Measurements from ENCODE around the gene SLC20A1.
A peak's percentile ranks its signal among the peaks of the same experiment; 100 is the strongest.
"Not testable (repeated sequence)": the region's sequence is repeated elsewhere in the genome, so short reads cannot be mapped to it uniquely, and the experiment has no call there.

SLC20A1 gene

GRCh38 chr2:112694182-112694581 is 48.4 kb downstream of the SLC20A1 start:
- 95 to 97% methylated on average over 9 to 11 of the region's 12 CpGs for WGBS, 2 experiments (ENCODE audit: insufficient coverage in 2 of 2)
- no peaks in the 10 kb centered on the region for H3K9me3 ChIP-seq (ENCODE audit: control insufficient read depth, low read length)
- H3K4me1 ChIP-seq (ENCODE audit: control insufficient read depth, insufficient read depth, low read length, poor library complexity, severe bottlenecking): peaks cover 14% of the 10 kb centered on the region
- H3K27ac ChIP-seq (ENCODE audit: low read depth, low read length, severe bottlenecking): no peak overlapping the region
- H3K4me3 ChIP-seq (ENCODE audit: extremely low read depth, insufficient read depth, low read length, poor library complexity, severe bottlenecking): no peak overlapping the region
- no peaks in the 10 kb centered on the region for H3K36me3 ChIP-seq (ENCODE audit: control insufficient read depth, insufficient read depth, low read length)

GRCh38 chr2:112698834-112699515 is 53.2 kb downstream of the SLC20A1 start:
- 90 to 100% methylated on average over 2 of the region's 3 CpGs for WGBS, 2 experiments (ENCODE audit: insufficient coverage in 2 of 2)

GRCh38 chr2:112699984-112700667 is 54.4 kb downstream of the SLC20A1 start:
- 100% methylated on average over 1 of the region's 3 CpGs for WGBS, 2 experiments (ENCODE audit: insufficient coverage in 2 of 2)
- Histone ChIP-seq H3K27ac (ENCODE audit: low read depth, low read length, severe bottlenecking) (no peak overlapping the region), H3K9me3 (ENCODE audit: control insufficient read depth, low read length) (no peaks in the 10 kb centered on the region), H3K4me3 (ENCODE audit: extremely low read depth, insufficient read depth, low read length, poor library complexity, severe bottlenecking) (no peak overlapping the region), H3K36me3 (ENCODE audit: control insufficient read depth, insufficient read depth, low read length) (no peaks in the 10 kb centered on the region), H3K4me1 (ENCODE audit: control insufficient read depth, insufficient read depth, low read length, poor library complexity, severe bottlenecking) (no peaks in the 10 kb centered on the region)

More at GRCh38 chr2:112698834-112699515, 53.2 kb downstream of the SLC20A1 start:
- Histone ChIP-seq H3K27ac (ENCODE audit: low read depth, low read length, severe bottlenecking) (no peak overlapping the region), H3K9me3 (ENCODE audit: control insufficient read depth, low read length) (no peaks in the 10 kb centered on the region), H3K4me3 (ENCODE audit: extremely low read depth, insufficient read depth, low read length, poor library complexity, severe bottlenecking) (no peak overlapping the region), H3K36me3 (ENCODE audit: control insufficient read depth, insufficient read depth, low read length) (no peaks in the 10 kb centered on the region), H3K4me1 (ENCODE audit: control insufficient read depth, insufficient read depth, low read length, poor library complexity, severe bottlenecking) (no peaks in the 10 kb centered on the region)

GRCh38 chr2:112701052-112701451 is 55.3 kb downstream of the SLC20A1 start:
- WGBS, 2 experiments (ENCODE audit: insufficient coverage in 2 of 2): 98 to 100% methylated on average over 1 to 6 of the region's 8 CpGs

GRCh38 chr2:112703684-112704083 is 57.9 kb downstream of the SLC20A1 start:
- Histone ChIP-seq H3K36me3 (ENCODE audit: control insufficient read depth, insufficient read depth, low read length) (no peaks in the 10 kb centered on the region), H3K4me3 (ENCODE audit: extremely low read depth, insufficient read depth, low read length, poor library complexity, severe bottlenecking) (no peak overlapping the region), H3K9me3 (ENCODE audit: control insufficient read depth, low read length) (no peaks in the 10 kb centered on the region), H3K4me1 (ENCODE audit: control insufficient read depth, insufficient read depth, low read length, poor library complexity, severe bottlenecking) (peaks cover 21% of the 10 kb centered on the region), H3K27ac (ENCODE audit: low read depth, low read length, severe bottlenecking) (no peak overlapping the region)
- WGBS, 2 experiments (ENCODE audit: insufficient coverage in 2 of 2): 73% methylated on average over 1 of the region's 2 CpGs; no CpG with 5 or more reads in 1 of the 2 experiments

More at GRCh38 chr2:112701052-112701451, 55.3 kb downstream of the SLC20A1 start:
- Histone ChIP-seq H3K9me3 (ENCODE audit: control insufficient read depth, low read length) (no peaks in the 10 kb centered on the region), H3K4me1 (ENCODE audit: control insufficient read depth, insufficient read depth, low read length, poor library complexity, severe bottlenecking) (peaks cover 5% of the 10 kb centered on the region), H3K36me3 (ENCODE audit: control insufficient read depth, insufficient read depth, low read length) (no peaks in the 10 kb centered on the region), H3K27ac (ENCODE audit: low read depth, low read length, severe bottlenecking) (no peak overlapping the region), H3K4me3 (ENCODE audit: extremely low read depth, insufficient read depth, low read length, poor library complexity, severe bottlenecking) (no peak overlapping the region)

- Histone ChIP-seq H3K4me3 (ENCODE audit: extremely low read depth, insufficient read depth, low read length, poor library complexity, severe bottlenecking) (no peak overlapping the region), H3K4me1 (ENCODE audit: control insufficient read depth, insufficient read depth, low read length, poor library complexity, severe bottlenecking) (peaks cover 21% of the 10 kb centered on the region), H3K36me3 (ENCODE audit: control insufficient read depth, insufficient read depth, low read length) (no peaks in the 10 kb centered on the region), H3K9me3 (ENCODE audit: control insufficient read depth, low read length) (no peaks in the 10 kb centered on the region), H3K27ac (ENCODE audit: low read depth, low read length, severe bottlenecking) (no peak overlapping the region)
- WGBS, 2 experiments (ENCODE audit: insufficient coverage in 2 of 2): 95% methylated on average over 4 of the region's 4 CpGs
These were observed 59.8 kb downstream of the SLC20A1 start for GRCh38 chr2:112705575-112705974.

- Histone ChIP-seq H3K4me3 (ENCODE audit: extremely low read depth, insufficient read depth, low read length, poor library complexity, severe bottlenecking) (no peak overlapping the region), H3K4me1 (ENCODE audit: control insufficient read depth, insufficient read depth, low read length, poor library complexity, severe bottlenecking) (peaks cover 21% of the 10 kb centered on the region), H3K27ac (ENCODE audit: low read depth, low read length, severe bottlenecking) (peak overlapping the region; percentile 64), H3K36me3 (ENCODE audit: control insufficient read depth, insufficient read depth, low read length) (no peaks in the 10 kb centered on the region), H3K9me3 (ENCODE audit: control insufficient read depth, low read length) (no peaks in the 10 kb centered on the region)
- WGBS, 2 experiments (ENCODE audit: insufficient coverage in 2 of 2): 59 to 88% methylated on average over 1 to 3 of the region's 5 CpGs
These were observed 60.5 kb downstream of the SLC20A1 start for GRCh38 chr2:112706170-112706664.

- 85 to 95% methylated on average over 5 to 7 of the region's 9 CpGs for WGBS, 2 experiments (ENCODE audit: insufficient coverage in 2 of 2)
- not testable (repeated sequence) for H3K9me3 ChIP-seq (ENCODE audit: control insufficient read depth, low read length); H3K27ac ChIP-seq (ENCODE audit: low read depth, low read length, severe bottlenecking)
These were observed 61.2 kb downstream of the SLC20A1 start for GRCh38 chr2:112706947-112707346.

GRCh38 chr2:112708968-112709367 is 63.2 kb downstream of the SLC20A1 start:
- Histone ChIP-seq H3K4me1 (ENCODE audit: control insufficient read depth, insufficient read depth, low read length, poor library complexity, severe bottlenecking) (peaks cover 33% of the 10 kb centered on the region), H3K36me3 (ENCODE audit: control insufficient read depth, insufficient read depth, low read length) (no peaks in the 10 kb centered on the region), H3K9me3 (ENCODE audit: control insufficient read depth, low read length) (no peaks in the 10 kb centered on the region), H3K4me3 (ENCODE audit: extremely low read depth, insufficient read depth, low read length, poor library complexity, severe bottlenecking) (no peak overlapping the region), H3K27ac (ENCODE audit: low read depth, low read length, severe bottlenecking) (no peak overlapping the region)
- 73 to 76% methylated on average over 7 to 9 of the region's 10 CpGs for WGBS, 2 experiments (ENCODE audit: insufficient coverage in 2 of 2)

More at GRCh38 chr2:112706947-112707346, 61.2 kb downstream of the SLC20A1 start:
- H3K4me3 ChIP-seq (ENCODE audit: extremely low read depth, insufficient read depth, low read length, poor library complexity, severe bottlenecking); H3K36me3 ChIP-seq (ENCODE audit: control insufficient read depth, insufficient read depth, low read length): not testable (repeated sequence)
- H3K4me1 ChIP-seq (ENCODE audit: control insufficient read depth, insufficient read depth, low read length, poor library complexity, severe bottlenecking): peaks cover 21% of the 10 kb centered on the region

- Histone ChIP-seq H3K4me3 (ENCODE audit: extremely low read depth, insufficient read depth, low read length, poor library complexity, severe bottlenecking) (no peak overlapping the region), H3K9me3 (ENCODE audit: control insufficient read depth, low read length) (no peaks in the 10 kb centered on the region), H3K4me1 (ENCODE audit: control insufficient read depth, insufficient read depth, low read length, poor library complexity, severe bottlenecking) (peaks cover 33% of the 10 kb centered on the region), H3K36me3 (ENCODE audit: control insufficient read depth, insufficient read depth, low read length) (no peaks in the 10 kb centered on the region), H3K27ac (ENCODE audit: low read depth, low read length, severe bottlenecking) (no peak overlapping the region)
- 94% methylated on average over 2 of the region's 6 CpGs for WGBS, 2 experiments (ENCODE audit: insufficient coverage in 2 of 2)
These were observed 64.0 kb downstream of the SLC20A1 start for GRCh38 chr2:112709703-112710102.

All from mesodermal cell (in vitro differentiated cells).